Type B pancreatic cell (in vitro differentiated cells): ENCODE data around the gene CCDC116. TPM values are rescaled to one million over a fixed set of nuclear protein-coding genes. Genes with fewer than 3 reads are reported as not detected.
A peak's percentile ranks its signal among the peaks of the same experiment; 100 is the strongest.

Experiments
- DNase-seq: peaks from one replicate; pipeline ENCODE4 v3.0.0; 2021; ENCODE audit warnings: mixed read lengths; ENCODE audit not compliant: unreplicated experiment; ENCODE audit errors: extremely low spot score
- H3K27ac Mint-ChIP-seq: 2 replicates; pipeline ENCODE4 v1.8.0; 2021; ENCODE audit warnings: mild to moderate bottlenecking, mixed read lengths
- H3K27me3 Mint-ChIP-seq: 2 replicates; pipeline ENCODE4 v1.8.0; 2021; ENCODE audit warnings: mixed read lengths
- H3K36me3 Mint-ChIP-seq: 2 replicates; pipeline ENCODE4 v1.8.0; 2021; ENCODE audit warnings: mixed read lengths
- H3K4me1 Mint-ChIP-seq: one replicate; pipeline ENCODE4 v1.8.0; 2021; ENCODE audit warnings: mixed read lengths; ENCODE audit not compliant: unreplicated experiment
- H3K4me3 Mint-ChIP-seq: 2 replicates; pipeline ENCODE4 v1.8.0; 2021; ENCODE audit warnings: mild to moderate bottlenecking, mixed read lengths
- H3K9me3 Mint-ChIP-seq: 2 replicates; pipeline ENCODE4 v1.8.0; 2021; ENCODE audit warnings: mixed read lengths
- total RNA-seq: library from RNA; stranded (reverse); gene quantifications from 2 replicates; pipeline ENCODE4 v1.2.1, GENCODE V29; 2021; ENCODE audit warnings: low replicate concordance
- TF ChIP-seq, protein P1 (sequence below): fragments of 200-600 bp; sonication (generic); conservative IDR thresholded peaks from 2 replicates; pipeline ENCODE4 v1.5.0; 2021; ENCODE audit warnings: antibody characterized with exemption, mild to moderate bottlenecking

CCDC116 gene
- total RNA-seq, 1 donor from 2014 or later = 0.87 TPM

DNA sequence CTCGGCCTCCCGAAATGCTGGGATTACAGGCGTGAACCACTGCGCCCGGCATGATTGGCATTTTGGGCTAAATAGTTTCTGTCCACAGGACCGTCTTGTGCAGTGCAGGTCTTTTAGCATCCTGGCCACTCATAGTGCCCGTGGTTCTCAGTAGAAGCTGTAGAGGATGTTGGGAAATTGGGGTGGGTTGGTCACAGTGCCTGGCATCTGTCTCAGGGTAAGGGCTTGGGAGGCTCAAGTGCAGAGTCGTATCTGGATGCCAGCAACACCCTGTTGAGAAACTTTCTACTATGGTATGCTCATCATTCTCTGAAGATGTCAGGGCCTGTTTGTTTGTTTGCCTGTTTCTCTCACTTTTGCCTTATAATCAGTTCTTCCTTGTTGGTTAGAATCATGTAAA lies 43.2 kb upstream of the CCDC116 start:
- no peak for DNase-seq
- peaks cover 19% of the 10 kb centered on the region for H3K4me1 Mint-ChIP-seq
- TF ChIP-seq, protein P1, sequence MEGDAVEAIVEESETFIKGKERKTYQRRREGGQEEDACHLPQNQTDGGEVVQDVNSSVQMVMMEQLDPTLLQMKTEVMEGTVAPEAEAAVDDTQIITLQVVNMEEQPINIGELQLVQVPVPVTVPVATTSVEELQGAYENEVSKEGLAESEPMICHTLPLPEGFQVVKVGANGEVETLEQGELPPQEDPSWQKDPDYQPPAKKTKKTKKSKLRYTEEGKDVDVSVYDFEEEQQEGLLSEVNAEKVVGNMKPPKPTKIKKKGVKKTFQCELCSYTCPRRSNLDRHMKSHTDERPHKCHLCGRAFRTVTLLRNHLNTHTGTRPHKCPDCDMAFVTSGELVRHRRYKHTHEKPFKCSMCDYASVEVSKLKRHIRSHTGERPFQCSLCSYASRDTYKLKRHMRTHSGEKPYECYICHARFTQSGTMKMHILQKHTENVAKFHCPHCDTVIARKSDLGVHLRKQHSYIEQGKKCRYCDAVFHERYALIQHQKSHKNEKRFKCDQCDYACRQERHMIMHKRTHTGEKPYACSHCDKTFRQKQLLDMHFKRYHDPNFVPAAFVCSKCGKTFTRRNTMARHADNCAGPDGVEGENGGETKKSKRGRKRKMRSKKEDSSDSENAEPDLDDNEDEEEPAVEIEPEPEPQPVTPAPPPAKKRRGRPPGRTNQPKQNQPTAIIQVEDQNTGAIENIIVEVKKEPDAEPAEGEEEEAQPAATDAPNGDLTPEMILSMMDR = no peak
- H3K36me3 Mint-ChIP-seq = peaks cover 24% of the 10 kb centered on the region
- peak overlapping the region; percentile 31 for H3K27ac Mint-ChIP-seq
- H3K4me3 Mint-ChIP-seq = no peak overlapping the region
- no peaks in the 10 kb centered on the region for H3K9me3 Mint-ChIP-seq
- H3K27me3 Mint-ChIP-seq = no peaks in the 10 kb centered on the region

DNA sequence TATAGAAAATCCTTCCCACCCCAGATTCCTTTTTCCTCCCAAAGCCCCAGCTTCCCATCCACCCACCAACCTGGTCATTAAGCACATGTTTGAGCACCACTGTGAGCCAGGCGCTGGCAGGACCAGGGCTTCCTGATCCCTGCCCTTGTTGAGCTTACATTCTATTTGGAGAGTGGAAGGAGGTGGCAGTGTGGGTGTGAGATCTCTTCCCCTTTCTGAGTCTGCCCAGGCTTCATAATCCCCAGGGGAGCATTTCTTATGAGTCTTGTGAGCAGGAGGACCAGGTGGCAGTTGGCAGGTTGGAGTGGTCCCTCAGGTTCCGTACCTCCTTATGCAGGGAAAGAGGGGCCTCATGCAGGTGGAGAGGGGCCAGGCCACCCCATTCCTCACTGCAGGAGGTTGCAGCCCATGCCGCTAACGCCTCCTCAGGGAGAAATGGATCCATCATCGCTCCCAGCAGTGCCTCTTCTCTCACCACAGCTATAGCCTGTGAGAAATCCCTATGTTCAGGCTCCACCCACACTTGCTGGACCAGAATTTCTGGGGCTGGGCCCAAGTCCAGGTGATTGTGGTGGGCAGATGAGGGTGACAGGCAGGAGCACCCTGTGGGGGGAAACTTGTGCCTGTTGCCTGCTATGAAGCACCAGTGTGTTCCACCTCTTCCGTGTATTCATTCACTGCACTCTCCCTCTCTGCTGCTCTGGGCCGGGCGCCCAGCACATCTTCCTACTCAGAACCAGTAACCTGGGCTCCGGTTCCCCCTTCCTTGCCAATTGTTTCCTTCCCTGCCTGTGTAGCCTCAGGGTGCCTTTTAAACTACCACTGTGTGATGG lies 41.5 kb upstream of the CCDC116 start:
- H3K4me1 Mint-ChIP-seq = peaks cover 14% of the 10 kb centered on the region
- H3K36me3 Mint-ChIP-seq = peaks cover 29% of the 10 kb centered on the region
- no peak for DNase-seq
- H3K4me3 Mint-ChIP-seq = no peak overlapping the region
- H3K9me3 Mint-ChIP-seq = no peaks in the 10 kb centered on the region
- TF ChIP-seq, protein P1 = no peak
- H3K27ac Mint-ChIP-seq = no peak overlapping the region
- no peaks in the 10 kb centered on the region for H3K27me3 Mint-ChIP-seq

DNA sequence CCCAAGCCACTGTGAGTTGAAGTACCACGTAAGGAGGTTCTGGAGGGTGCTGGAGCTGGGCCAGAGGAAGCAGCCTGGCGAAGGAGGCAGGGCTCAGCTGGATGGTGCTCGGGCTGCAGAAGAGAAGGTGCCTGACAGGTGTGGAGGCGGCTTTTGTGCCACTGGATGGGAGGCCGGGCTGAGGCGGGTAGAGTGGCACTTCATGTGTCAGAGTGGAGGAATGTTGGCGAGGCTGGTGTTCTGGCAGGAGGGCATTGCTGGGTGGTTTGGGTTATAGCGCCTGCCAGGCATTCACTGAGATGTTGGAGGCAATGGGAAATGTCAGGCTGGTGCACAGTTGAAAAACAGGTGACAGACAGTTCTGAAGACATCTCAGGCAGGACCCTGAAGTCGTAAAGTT lies 40.9 kb upstream of the CCDC116 start:
- no peak for DNase-seq
- Mint-ChIP-seq H3K36me3 (peaks cover 29% of the 10 kb centered on the region), H3K9me3 (no peaks in the 10 kb centered on the region), H3K27ac (no peak overlapping the region), H3K4me3 (no peak overlapping the region), H3K4me1 (peaks cover 14% of the 10 kb centered on the region), H3K27me3 (no peaks in the 10 kb centered on the region)
- TF ChIP-seq, protein P1 = no peak

DNA sequence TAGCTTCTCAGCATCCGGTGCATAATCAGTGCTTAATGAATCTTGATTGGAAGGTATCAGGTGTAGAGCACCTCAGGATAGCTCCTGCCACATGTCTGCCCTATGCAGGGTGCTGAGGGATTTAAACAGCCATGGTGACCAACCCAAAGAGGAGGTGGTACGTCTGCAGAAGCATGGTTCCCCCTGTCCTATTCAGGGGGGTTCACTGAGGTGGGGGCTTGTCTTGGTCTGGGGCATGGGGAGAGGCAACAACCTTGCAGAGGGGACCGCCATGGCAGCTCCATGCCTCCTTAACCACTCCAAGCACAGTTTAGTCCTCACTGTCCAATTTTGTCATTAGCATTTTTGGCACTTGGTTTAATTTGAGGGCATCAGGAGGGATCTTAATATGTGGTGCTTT lies 40.1 kb upstream of the CCDC116 start:
- TF ChIP-seq, protein P1 = no peak
- DNase-seq = no peak
- Mint-ChIP-seq H3K36me3 (peaks cover 29% of the 10 kb centered on the region), H3K4me1 (peaks cover 14% of the 10 kb centered on the region), H3K27ac (no peak overlapping the region), H3K4me3 (no peak overlapping the region), H3K9me3 (no peaks in the 10 kb centered on the region), H3K27me3 (no peaks in the 10 kb centered on the region)

DNA sequence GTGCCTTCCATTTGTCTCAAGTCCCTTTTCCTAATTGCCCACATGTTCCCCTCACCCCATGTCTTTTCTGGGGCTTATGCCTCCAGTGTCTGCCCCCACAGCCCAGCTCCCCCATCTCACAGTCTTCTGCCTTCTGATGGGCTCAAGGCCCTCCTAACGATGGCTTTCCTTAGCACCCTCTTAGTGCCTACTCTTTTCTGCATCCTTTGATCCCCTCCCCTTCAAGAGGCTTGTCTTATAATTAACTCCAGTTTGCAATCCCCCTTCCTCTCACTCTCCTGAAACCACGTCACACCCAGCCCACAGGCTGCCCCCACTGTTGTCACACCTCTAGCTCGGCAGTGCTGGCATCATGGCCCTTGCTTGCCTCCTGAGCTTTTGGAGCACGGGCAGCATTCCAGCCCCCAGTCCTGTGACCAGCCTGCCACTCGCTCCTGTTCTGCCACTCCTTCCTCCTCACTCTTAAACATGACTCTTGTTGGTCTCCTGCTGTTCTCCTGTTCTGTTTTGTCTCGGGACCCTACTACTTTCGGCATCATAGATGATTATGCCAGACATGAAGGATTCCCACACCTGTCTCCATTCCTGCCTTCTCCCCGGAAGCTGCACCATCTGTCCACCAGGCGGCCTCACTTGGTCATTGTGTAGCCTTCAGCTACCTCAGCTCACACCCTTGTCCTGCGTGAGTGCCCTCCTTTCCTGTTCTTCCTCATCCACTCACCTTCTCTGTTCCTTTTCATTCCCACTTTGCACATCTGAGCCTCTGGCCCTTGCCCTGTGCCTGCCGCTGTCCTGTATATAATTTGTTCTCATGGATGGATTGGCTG lies 38.9 kb upstream of the CCDC116 start:
- DNase-seq = no peak
- Mint-ChIP-seq H3K36me3 (peaks cover 26% of the 10 kb centered on the region), H3K4me3 (no peak overlapping the region), H3K4me1 (peaks cover 7% of the 10 kb centered on the region), H3K27me3 (no peaks in the 10 kb centered on the region), H3K9me3 (no peaks in the 10 kb centered on the region), H3K27ac (no peak overlapping the region)
- TF ChIP-seq, protein P1 = peak; percentile 63
